ENCODE data around the gene APRT. TPM values are rescaled to one million over a fixed set of nuclear protein-coding genes. Genes with fewer than 3 reads are reported as not detected.

Gene APRT
- total and polyA plus RNA-seq, 4 donors: 15.8 to 107 (median 66.4) TPM

- no peaks in the 10 kb centered on the region for H3K9me3 ChIP-seq (ENCODE audit: control insufficient read depth, insufficient read depth, low read length)
- WGBS (ENCODE audit: insufficient coverage): 90% methylated on average over 20 of the region's 20 CpGs
- no peaks in the 10 kb centered on the region for H3K4me1 ChIP-seq (ENCODE audit: control insufficient read depth, insufficient read depth, low read length)
- peaks cover 79% of the 10 kb centered on the region for H3K36me3 ChIP-seq (ENCODE audit: control insufficient read depth, insufficient read depth, low read length)
- H3K27me3 ChIP-seq (ENCODE audit: control insufficient read depth, insufficient read depth, low read length): no peaks in the 10 kb centered on the region
- no peak for DNase-seq (ENCODE audit: low read depth in 4 of 6, low spot score in 6 of 6)
- no peak overlapping the region for H3K27ac ChIP-seq (ENCODE audit: low read depth, low read length)
- no peak overlapping the region for H3K4me3 ChIP-seq (ENCODE audit: low read depth, low read length)
These were observed 31.5 kb upstream of the APRT start for GRCh38 chr16:88843256-88843655.

- no peaks in the 10 kb centered on the region for H3K27me3 ChIP-seq (ENCODE audit: control insufficient read depth, insufficient read depth, low read length)
- H3K36me3 ChIP-seq (ENCODE audit: control insufficient read depth, insufficient read depth, low read length): peaks cover 79% of the 10 kb centered on the region
- no peaks in the 10 kb centered on the region for H3K9me3 ChIP-seq (ENCODE audit: control insufficient read depth, insufficient read depth, low read length)
- no peak overlapping the region for H3K4me3 ChIP-seq (ENCODE audit: low read depth, low read length)
- no peak overlapping the region for H3K27ac ChIP-seq (ENCODE audit: low read depth, low read length)
- 96% methylated on average over 25 of the region's 25 CpGs for WGBS (ENCODE audit: insufficient coverage)
- no peak for DNase-seq (ENCODE audit: low read depth in 4 of 6, low spot score in 6 of 6)
- H3K4me1 ChIP-seq (ENCODE audit: control insufficient read depth, insufficient read depth, low read length): no peaks in the 10 kb centered on the region
These were observed 31.1 kb upstream of the APRT start for GRCh38 chr16:88842806-88843205.

- H3K27ac ChIP-seq (ENCODE audit: low read depth, low read length): no peak overlapping the region
- no peak overlapping the region for H3K4me3 ChIP-seq (ENCODE audit: low read depth, low read length)
- H3K36me3 ChIP-seq (ENCODE audit: control insufficient read depth, insufficient read depth, low read length): peaks cover 79% of the 10 kb centered on the region
- no peaks in the 10 kb centered on the region for H3K4me1 ChIP-seq (ENCODE audit: control insufficient read depth, insufficient read depth, low read length)
- no peaks in the 10 kb centered on the region for H3K27me3 ChIP-seq (ENCODE audit: control insufficient read depth, insufficient read depth, low read length)
- H3K9me3 ChIP-seq (ENCODE audit: control insufficient read depth, insufficient read depth, low read length): no peaks in the 10 kb centered on the region
- DNase-seq (ENCODE audit: low read depth in 4 of 6, low spot score in 6 of 6): no peak
- 84% methylated on average over 13 of the region's 15 CpGs for WGBS (ENCODE audit: insufficient coverage)
These were observed 30.6 kb upstream of the APRT start for GRCh38 chr16:88842308-88842756.

- WGBS (ENCODE audit: insufficient coverage): 95% methylated on average over 29 of the region's 40 CpGs
- Histone ChIP-seq H3K27ac (ENCODE audit: low read depth, low read length) (no peak overlapping the region), H3K9me3 (ENCODE audit: control insufficient read depth, insufficient read depth, low read length) (no peaks in the 10 kb centered on the region), H3K4me3 (ENCODE audit: low read depth, low read length) (no peak overlapping the region), H3K36me3 (ENCODE audit: control insufficient read depth, insufficient read depth, low read length) (peaks cover 82% of the 10 kb centered on the region), H3K27me3 (ENCODE audit: control insufficient read depth, insufficient read depth, low read length) (no peaks in the 10 kb centered on the region), H3K4me1 (ENCODE audit: control insufficient read depth, insufficient read depth, low read length) (no peaks in the 10 kb centered on the region)
- DNase-seq (ENCODE audit: low read depth in 4 of 6, low spot score in 6 of 6): no peak
These were observed 30.0 kb upstream of the APRT start for GRCh38 chr16:88841521-88842307.

- Histone ChIP-seq H3K27me3 (ENCODE audit: control insufficient read depth, insufficient read depth, low read length) (no peaks in the 10 kb centered on the region), H3K9me3 (ENCODE audit: control insufficient read depth, insufficient read depth, low read length) (no peaks in the 10 kb centered on the region), H3K27ac (ENCODE audit: low read depth, low read length) (no peak overlapping the region), H3K36me3 (ENCODE audit: control insufficient read depth, insufficient read depth, low read length) (peaks cover 86% of the 10 kb centered on the region), H3K4me1 (ENCODE audit: control insufficient read depth, insufficient read depth, low read length) (no peaks in the 10 kb centered on the region), H3K4me3 (ENCODE audit: low read depth, low read length) (no peak overlapping the region)
- no peak for DNase-seq (ENCODE audit: low read depth in 4 of 6, low spot score in 6 of 6)
- WGBS (ENCODE audit: insufficient coverage): 92% methylated on average over 30 of the region's 30 CpGs
These were observed 29.0 kb upstream of the APRT start for GRCh38 chr16:88840600-88841215.

GRCh38 chr16:88839745-88840599 is 28.2 kb upstream of the APRT start:
- no peak for DNase-seq (ENCODE audit: low read depth in 4 of 6, low spot score in 6 of 6)
- Histone ChIP-seq H3K27me3 (ENCODE audit: control insufficient read depth, insufficient read depth, low read length) (no peaks in the 10 kb centered on the region), H3K36me3 (ENCODE audit: control insufficient read depth, insufficient read depth, low read length) (peaks cover 93% of the 10 kb centered on the region), H3K27ac (ENCODE audit: low read depth, low read length) (no peak overlapping the region), H3K4me1 (ENCODE audit: control insufficient read depth, insufficient read depth, low read length) (no peaks in the 10 kb centered on the region), H3K9me3 (ENCODE audit: control insufficient read depth, insufficient read depth, low read length) (no peaks in the 10 kb centered on the region), H3K4me3 (ENCODE audit: low read depth, low read length) (no peak overlapping the region)
- WGBS (ENCODE audit: insufficient coverage): 95% methylated on average over 19 of the region's 24 CpGs

GRCh38 chr16:88839026-88839529 is 27.4 kb upstream of the APRT start:
- peaks cover 97% of the 10 kb centered on the region for H3K36me3 ChIP-seq (ENCODE audit: control insufficient read depth, insufficient read depth, low read length)
- no peak overlapping the region for H3K4me3 ChIP-seq (ENCODE audit: low read depth, low read length)
- H3K9me3 ChIP-seq (ENCODE audit: control insufficient read depth, insufficient read depth, low read length): no peaks in the 10 kb centered on the region
- DNase-seq (ENCODE audit: low read depth in 4 of 6, low spot score in 6 of 6): no peak
- H3K27ac ChIP-seq (ENCODE audit: low read depth, low read length): no peak overlapping the region
- no peaks in the 10 kb centered on the region for H3K27me3 ChIP-seq (ENCODE audit: control insufficient read depth, insufficient read depth, low read length)
- H3K4me1 ChIP-seq (ENCODE audit: control insufficient read depth, insufficient read depth, low read length): no peaks in the 10 kb centered on the region
- 89% methylated on average over 38 of the region's 39 CpGs for WGBS (ENCODE audit: insufficient coverage)

- no peaks in the 10 kb centered on the region for H3K9me3 ChIP-seq (ENCODE audit: control insufficient read depth, insufficient read depth, low read length)
- 95% methylated on average over 19 of the region's 19 CpGs for WGBS (ENCODE audit: insufficient coverage)
- no peaks in the 10 kb centered on the region for H3K27me3 ChIP-seq (ENCODE audit: control insufficient read depth, insufficient read depth, low read length)
- no peaks in the 10 kb centered on the region for H3K4me1 ChIP-seq (ENCODE audit: control insufficient read depth, insufficient read depth, low read length)
- H3K4me3 ChIP-seq (ENCODE audit: low read depth, low read length): no peak overlapping the region
- H3K27ac ChIP-seq (ENCODE audit: low read depth, low read length): no peak overlapping the region
- DNase-seq (ENCODE audit: low read depth in 4 of 6, low spot score in 6 of 6): no peak
- peaks cover 97% of the 10 kb centered on the region for H3K36me3 ChIP-seq (ENCODE audit: control insufficient read depth, insufficient read depth, low read length)
These were observed 26.8 kb upstream of the APRT start for GRCh38 chr16:88838566-88838965.

GRCh38 chr16:88837806-88838205 is 26.1 kb upstream of the APRT start:
- H3K4me1 ChIP-seq (ENCODE audit: control insufficient read depth, insufficient read depth, low read length): no peaks in the 10 kb centered on the region
- no peaks in the 10 kb centered on the region for H3K9me3 ChIP-seq (ENCODE audit: control insufficient read depth, insufficient read depth, low read length)
- H3K27ac ChIP-seq (ENCODE audit: low read depth, low read length): no peak overlapping the region
- no peak for DNase-seq (ENCODE audit: low read depth in 4 of 6, low spot score in 6 of 6)
- no peaks in the 10 kb centered on the region for H3K27me3 ChIP-seq (ENCODE audit: control insufficient read depth, insufficient read depth, low read length)
- peaks cover 96% of the 10 kb centered on the region for H3K36me3 ChIP-seq (ENCODE audit: control insufficient read depth, insufficient read depth, low read length)
- H3K4me3 ChIP-seq (ENCODE audit: low read depth, low read length): no peak overlapping the region
- WGBS (ENCODE audit: insufficient coverage): 95% methylated on average over 19 of the region's 20 CpGs
